C4-2B (cell line): ENCODE data around the gene RAB11FIP4.

Experiments
- ZFX ChIP-seq: fragments of 450-650 bp; IDR thresholded peaks from 2 replicates; pipeline ENCODE4 v1.6.1; 2017
- TF ChIP-seq, protein P1 (sequence below): fragments of 450-650 bp; conservative IDR thresholded peaks from 2 replicates; pipeline ENCODE4 v1.5.1; 2017; ENCODE audit warnings: mild to moderate bottlenecking

DNA sequence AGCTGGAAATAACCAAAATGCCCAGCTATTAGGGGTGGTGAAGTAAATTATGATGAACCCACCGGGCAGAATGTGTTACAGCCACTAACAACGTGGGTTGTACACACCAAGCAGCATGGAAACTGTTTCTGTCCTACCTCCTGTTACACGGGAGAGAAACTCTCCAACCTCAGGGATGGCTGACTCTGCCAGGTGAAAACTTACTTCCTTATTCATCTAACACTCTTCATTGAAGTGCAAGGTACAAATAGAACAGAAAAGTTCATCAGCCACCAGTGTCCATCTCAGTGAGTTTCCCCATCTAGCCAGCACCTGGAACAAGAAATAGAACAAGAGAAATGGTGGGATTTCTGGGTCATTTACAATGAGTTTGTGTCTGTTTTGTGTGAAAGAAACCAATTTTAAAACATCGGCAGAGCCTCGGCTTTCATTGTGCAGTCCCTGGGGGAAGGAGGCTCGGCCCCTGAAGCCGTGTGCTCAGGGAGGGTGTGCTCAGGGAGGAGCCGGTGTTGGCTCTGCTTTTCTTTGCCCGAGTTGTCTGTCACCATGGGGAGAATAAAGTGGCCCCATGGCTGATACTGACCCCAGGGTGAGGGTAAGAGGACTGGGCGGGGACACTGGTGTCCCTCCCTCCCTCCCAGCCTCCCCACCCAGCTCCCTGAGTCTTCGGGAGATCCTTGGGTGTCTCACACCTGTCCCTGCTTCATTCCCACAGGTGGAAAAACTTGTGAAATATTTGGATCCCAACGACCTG lies 39.8 kb downstream of the RAB11FIP4 start:
- TF ChIP-seq, protein P1, sequence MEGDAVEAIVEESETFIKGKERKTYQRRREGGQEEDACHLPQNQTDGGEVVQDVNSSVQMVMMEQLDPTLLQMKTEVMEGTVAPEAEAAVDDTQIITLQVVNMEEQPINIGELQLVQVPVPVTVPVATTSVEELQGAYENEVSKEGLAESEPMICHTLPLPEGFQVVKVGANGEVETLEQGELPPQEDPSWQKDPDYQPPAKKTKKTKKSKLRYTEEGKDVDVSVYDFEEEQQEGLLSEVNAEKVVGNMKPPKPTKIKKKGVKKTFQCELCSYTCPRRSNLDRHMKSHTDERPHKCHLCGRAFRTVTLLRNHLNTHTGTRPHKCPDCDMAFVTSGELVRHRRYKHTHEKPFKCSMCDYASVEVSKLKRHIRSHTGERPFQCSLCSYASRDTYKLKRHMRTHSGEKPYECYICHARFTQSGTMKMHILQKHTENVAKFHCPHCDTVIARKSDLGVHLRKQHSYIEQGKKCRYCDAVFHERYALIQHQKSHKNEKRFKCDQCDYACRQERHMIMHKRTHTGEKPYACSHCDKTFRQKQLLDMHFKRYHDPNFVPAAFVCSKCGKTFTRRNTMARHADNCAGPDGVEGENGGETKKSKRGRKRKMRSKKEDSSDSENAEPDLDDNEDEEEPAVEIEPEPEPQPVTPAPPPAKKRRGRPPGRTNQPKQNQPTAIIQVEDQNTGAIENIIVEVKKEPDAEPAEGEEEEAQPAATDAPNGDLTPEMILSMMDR: no peak
- TF ChIP-seq ZFX: no peak
